Hepatocyte (in vitro differentiated cells): ENCODE measurements around the gene DNMT1.

Source experiments
- CTCF ChIP-seq: fragments of 200-600 bp; sonication (generic); IDR thresholded peaks from 2 replicates; pipeline ENCODE4 v1.5.1; 2016; ENCODE audit warnings: antibody characterized with exemption, mild to moderate bottlenecking; ENCODE audit not compliant: poor library complexity
- EZH2 ChIP-seq: fragments of 200-600 bp; sonication (generic); IDR thresholded peaks from 2 replicates; pipeline ENCODE4 v1.6.1; 2016; ENCODE audit warnings: antibody characterized with exemption, mild to moderate bottlenecking, borderline replicate concordance
- EZH2phosphoT487 ChIP-seq: fragments of 200-600 bp; sonication (generic); IDR thresholded peaks from one replicate; pipeline ENCODE4 v1.6.1; 2018; ENCODE audit warnings: antibody characterized with exemption, mild to moderate bottlenecking, low read depth, moderate library complexity; ENCODE audit not compliant: unreplicated experiment, severe bottlenecking

- TF ChIP-seq CTCF: no peak
- no peak for TF ChIP-seq EZH2phosphoT487
- TF ChIP-seq EZH2: no peak
Observed at GRCh38 chr19:10145031-10145430, 49.7 kb downstream of the DNMT1 start.
